CD4-positive, alpha-beta T cell treated with Interleukin-17A for 4 hours (primary cell): ENCODE measurements around the gene CUEDC2.

Experiments
- DNase-seq: peaks from one replicate; pipeline ENCODE4 v3.0.0-alpha.2; 2020; ENCODE audit warnings: mixed read lengths

The CUEDC2 gene, protein sequence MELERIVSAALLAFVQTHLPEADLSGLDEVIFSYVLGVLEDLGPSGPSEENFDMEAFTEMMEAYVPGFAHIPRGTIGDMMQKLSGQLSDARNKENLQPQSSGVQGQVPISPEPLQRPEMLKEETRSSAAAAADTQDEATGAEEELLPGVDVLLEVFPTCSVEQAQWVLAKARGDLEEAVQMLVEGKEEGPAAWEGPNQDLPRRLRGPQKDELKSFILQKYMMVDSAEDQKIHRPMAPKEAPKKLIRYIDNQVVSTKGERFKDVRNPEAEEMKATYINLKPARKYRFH

DNA sequence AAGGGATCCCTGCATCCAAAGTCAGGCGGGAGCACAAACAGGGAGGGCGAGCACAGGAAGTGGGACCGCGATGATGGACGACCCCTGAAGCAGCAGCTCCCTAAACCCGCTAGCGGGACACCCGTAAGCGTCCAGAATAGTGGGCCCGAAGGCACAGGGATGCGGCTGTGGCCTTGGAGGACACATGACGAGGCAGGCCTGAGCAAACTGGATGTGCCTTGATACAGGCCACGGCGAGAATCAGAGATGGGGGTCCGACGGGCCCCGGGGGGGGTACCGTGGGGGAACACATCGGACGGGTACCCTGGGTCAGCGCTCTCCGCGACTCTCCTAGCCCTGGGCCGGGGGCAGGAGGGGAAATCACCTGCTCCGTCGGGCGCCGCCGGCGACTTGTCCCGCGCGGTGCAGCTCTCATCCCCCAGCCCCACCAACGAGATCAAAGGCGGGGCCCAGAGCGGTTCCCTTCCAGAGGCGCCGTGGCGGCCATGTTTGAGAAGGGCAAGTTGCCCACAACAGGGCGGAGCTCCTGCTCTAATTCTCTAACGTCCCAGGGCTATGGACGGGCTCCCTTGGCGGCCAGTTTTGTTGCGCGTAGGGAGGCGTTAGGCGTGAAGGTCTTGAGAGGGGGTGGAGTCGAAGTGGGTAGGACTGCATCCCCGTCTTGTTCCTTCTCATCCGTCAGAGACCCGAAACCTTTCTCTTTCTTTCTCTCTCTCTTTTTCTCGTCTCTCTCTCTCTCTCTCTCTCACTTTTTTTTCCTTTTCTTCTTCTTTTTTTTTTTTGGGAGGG is at the start of gene CUEDC2:
Gene CUEDC2 (minus strand): TSS at position 413 of the 789 bp plus-strand sequence. CDS start 7,386 bp downstream, outside the sequence.
- peak; percentile 96 for DNase-seq

DNA sequence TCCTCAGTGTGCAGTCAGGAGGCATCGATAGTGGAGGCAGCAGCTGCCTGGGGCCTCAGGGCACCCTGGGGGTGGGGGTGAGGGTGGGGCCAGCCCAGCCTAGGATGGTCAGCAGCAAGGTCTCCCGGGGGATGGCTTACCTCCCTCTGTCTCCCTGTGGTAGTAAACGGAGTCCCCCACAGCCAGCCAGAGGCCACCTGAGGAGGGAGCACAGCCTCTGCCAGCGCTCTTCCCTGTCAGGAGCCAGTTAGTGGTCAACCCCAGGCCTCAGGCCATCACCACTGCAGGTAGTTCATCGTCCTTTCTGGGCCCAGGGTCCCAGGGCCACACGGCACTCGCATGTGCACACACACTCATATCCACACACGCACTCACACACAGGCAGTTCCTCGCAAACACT is 48.0 kb upstream of the CUEDC2 start:
- DNase-seq: no peak

DNA sequence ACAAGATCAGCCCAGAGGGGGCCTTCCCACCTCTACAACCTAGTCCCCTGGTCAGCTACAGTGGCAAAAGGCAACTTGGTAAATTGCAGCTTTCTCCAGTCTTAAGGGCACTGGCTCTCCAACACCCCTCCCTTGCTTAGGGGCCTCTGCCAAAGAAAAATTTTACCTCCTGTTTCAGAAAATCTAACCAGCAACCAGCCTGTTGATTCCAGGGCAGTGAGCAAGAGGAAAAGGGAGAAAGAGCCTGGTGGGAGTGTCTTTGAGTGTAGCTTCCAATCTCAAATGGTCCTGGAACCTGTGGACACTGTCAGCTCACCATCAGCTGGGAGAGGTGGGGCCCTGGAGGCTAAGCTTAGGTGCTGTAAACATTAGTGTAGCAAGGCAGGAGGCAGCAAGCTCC is 47.3 kb upstream of the CUEDC2 start:
- DNase-seq: no peak

DNA sequence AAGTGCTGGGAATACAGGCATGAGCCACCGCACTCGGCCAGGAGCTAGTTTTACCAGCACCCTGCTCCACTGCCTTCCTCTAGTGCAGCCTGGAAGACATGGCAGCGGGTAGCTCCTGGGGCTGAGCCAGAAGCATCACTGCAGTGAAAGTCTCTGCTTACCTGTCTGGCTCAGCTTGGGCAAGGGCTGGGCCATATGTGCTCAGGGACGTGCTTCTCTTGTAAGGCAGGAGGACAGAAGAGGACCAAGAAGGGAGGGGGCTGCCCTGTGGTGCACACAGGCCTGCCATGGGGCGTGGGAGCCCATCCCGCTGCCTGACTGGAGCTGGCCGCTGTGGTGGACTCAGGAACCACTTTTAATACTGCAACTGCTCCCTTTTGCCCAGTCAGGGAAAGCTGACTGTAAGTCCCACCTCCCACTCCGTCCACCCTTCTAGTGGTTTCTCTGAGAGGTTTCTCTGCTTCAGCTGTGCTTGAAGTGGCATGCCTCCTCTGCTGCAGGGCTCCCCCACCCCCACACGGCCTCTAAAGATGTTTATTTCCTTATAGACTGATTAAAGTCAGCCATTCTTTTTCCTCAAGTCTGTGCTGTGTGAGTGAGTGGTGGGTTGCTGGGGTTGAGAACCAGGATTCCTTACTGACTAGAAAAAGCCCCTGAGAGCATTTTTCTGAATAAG is 44.2 kb upstream of the CUEDC2 start:
- DNase-seq: peak; percentile 37

DNA sequence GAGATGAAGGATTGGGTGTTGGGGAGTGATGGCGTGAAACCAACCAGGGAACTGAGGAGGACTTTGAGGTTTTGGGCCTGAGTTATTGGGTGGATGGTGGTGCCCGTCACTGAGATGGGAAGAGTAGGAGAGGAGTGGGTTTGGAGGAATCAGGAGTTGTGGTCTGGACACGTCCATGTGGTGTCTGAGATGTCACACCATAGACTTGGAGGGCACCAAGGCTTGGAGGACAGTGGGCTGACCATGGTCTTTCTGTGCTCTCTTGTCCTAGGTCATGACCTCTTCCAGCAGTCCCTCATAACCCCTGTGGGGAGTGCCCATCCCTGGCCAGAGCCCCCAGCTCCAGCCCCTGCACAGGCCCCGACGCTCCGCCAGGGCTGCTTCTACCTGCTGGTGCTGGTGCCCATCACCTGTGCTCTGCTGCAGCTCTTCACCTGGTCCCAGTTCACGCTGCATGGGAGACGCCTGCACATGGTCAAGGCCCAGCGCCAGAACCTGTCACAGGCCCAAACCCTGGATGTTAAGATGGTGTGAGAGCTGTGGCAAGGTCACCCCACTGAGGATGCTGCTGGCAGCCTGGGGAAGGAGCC is 43.2 kb upstream of the CUEDC2 start:
- no peak for DNase-seq

DNA sequence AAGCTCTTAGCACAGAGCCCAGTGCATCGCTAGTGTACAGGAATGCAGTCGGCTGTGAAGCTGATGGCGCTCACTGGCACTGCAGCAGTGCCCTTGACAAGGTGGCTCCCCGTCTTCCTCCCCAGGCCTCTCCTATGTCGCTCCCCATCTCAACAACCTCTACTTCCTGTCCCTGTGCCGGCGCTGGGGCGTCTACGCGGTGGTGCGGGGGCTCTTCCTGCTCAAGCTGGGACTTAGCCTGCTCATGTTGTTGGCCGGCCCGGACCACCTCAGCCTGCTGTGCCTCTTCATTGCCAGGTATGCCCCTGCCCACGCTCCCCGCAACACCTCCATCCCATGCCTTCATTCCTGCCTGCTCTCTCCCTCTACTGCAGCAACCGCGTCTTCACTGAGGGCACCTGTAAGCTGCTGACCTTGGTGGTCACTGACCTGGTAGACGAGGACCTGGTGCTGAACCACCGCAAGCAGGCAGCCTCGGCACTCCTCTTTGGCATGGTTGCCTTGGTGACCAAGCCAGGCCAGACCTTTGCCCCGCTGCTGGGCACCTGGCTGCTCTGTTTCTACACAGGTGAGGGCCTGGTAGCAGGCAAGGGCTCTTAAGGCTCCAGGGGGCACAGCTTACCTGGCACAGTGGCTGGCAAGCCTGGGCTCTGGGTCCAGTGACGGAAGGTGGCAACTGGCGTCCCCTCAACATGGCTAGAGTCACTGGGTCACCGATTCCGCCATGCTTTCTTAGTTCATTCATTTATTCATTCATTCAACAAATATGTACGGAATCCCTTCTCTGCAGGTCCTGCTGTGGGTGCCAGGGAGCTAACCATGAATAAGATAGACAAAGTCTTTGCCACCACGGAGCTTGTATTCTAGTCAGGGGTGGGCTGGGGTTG is 41.3 kb upstream of the CUEDC2 start:
- peak; percentile 64 for DNase-seq

DNA sequence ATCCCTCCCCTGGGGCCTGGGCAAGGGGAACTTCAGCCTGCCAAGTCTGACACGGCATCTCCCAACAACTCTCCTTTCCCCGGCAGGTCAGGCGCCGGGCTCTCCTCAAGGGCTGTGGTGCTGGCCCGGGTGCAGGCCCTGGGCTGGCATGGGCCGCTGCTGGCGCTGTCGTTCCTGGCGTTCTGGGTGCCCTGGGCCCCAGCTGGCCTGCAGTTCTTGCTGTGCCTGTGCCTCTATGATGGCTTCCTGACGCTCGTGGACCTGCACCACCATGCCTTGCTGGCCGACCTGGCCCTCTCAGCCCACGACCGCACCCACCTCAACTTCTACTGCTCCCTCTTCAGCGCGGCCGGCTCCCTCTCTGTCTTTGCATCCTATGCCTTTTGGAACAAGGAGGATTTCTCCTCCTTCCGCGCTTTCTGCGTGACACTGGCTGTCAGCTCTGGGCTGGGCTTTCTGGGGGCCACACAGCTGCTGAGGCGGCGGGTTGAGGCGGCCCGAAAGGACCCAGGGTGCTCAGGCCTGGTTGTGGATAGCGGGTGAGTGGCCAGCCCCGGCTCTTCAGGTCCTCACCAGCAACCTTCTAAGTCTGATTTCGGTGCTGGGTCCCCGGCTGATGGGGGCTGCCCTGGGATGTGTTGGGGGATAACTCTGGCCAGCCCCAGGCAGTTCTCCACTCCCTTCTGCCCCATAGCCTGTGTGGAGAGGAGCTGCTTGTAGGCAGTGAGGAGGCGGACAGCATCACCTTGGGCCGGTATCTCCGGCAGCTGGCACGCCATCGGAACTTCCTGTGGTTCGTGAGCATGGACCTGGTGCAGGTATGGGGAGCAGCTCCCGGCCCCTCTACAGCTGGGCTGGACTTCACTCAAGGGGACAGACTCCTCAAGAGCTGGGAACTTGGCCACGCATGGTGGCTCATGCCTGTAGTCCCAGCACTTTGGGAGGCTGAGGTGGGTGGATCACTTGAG is 38.5 kb upstream of the CUEDC2 start:
- no peak for DNase-seq

DNA sequence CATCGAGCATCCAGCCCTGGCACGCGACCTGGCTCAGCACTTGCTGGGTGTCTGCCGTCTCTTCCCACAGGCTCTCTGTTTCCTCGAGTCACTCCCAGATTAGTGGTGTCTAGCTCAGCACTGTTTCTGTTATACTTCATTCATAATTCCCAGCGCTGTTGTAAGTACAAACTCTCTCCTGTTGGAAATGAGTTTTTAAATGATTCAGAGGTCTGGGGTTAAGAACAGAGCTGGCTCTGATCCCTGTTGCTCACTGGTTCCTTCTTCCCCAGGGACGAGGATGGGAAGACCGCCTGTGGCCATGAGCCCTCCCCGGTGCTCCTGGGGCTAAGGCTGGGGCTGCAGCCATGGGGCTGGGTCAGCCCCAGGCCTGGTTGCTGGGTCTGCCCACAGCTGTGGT is 36.3 kb upstream of the CUEDC2 start:
- DNase-seq: no peak

DNA sequence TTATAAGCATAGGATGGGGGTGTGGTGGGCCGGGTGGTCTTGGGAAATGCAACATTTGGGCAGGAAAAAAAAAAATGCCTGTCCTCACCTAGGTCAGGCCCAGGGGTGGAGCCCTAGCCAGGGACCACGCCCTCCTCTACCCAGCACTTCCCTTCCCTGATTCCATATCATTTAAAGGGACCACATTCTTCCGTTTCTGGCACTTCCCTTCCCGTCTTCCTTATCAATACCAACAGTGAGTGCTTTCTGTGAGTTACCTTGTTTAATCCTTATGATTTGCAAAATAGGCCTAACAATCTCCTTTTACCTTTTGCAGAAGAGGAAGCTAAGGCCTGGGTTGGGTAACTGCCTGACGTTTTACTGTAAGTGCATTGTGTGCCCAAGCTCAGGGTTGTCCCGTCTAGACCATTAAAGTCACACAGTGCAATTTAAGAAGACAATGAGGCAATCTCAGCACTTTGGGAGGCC is 35.6 kb upstream of the CUEDC2 start:
- no peak for DNase-seq

DNA sequence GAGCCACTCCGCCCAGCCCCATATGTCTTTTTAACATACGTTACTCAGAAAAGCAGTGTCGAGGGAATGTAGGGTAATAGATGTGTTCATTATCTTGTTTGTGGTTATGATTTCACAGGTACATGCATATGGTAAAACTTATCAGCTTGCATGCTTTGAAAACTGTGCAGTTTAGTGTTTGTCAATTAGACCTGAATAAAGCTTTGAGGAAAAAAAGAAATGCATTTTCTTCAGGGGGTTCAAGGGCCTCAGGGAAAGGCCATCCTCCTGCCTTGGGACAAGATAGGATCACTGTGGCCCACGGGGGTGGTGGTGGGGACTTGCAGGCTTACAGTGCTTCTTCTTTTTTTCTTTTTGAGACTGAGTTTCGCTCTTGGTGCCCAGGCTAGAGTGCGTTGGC is 34.9 kb upstream of the CUEDC2 start:
- no peak for DNase-seq

DNA sequence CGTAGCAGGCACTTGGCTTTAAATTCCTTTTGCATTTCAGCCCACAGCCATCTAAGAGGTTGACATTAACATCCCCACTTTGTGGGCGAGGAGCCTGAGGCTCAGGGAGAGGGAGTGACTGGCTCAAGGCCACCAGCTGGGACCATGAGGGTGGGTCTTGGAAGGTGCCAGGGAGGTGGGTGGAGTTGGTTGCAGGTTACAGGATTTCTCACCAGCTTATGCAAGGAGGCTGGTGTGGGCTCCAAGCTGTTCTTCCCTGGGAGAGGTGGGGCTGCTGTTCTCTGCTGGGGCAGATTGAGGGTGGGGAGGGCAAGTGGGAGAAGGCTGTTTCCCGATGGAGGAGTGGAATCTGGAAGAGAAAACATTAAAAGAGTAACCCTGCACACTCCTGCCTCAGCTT is 33.1 kb upstream of the CUEDC2 start:
- DNase-seq: no peak

DNA sequence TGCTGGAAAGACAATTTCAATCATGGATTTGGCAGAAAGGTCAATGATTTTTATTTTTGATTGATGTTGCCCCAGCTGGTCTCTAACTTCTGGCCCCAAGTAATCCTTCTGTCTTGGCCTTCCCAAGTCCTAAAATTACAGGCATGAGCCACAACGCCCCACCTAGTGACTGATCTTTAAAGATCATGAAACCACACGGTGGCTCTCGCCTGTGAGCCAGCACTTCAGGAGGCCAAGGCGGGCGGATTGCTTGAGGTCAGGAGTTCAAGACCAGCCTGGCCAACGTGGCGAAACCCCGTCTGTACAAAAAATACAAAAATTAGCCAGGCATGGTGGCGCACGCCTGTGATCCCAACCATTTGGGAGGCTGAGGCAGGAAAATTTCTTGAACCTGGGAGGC is 31.6 kb upstream of the CUEDC2 start:
- DNase-seq: no peak

DNA sequence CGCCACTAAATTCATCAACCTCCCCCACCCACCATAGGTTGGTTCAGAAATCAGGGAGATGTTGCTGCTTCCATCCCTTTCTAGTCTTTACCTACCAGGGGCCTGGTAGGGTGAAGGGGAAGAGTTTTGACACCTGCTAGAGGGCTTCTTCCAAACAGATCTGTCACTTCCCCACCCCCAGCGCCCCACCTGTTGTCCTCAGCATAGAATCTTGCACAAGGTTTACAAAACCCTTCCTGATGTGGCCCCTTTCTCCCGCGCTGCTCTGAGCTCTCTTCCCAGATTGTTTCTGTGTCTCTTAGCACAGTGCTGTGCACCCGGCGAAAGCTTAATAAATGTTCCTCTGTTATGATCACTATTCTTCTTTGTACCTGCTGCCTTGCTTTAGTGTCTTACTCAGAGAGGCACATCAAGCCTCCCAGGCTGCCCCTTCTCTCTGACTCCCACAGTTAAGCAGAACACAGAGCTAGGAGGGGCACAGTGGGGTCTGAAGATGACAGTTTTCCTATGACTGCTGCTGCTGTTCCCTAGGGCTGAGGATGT is 30.2 kb upstream of the CUEDC2 start:
- no peak for DNase-seq

DNA sequence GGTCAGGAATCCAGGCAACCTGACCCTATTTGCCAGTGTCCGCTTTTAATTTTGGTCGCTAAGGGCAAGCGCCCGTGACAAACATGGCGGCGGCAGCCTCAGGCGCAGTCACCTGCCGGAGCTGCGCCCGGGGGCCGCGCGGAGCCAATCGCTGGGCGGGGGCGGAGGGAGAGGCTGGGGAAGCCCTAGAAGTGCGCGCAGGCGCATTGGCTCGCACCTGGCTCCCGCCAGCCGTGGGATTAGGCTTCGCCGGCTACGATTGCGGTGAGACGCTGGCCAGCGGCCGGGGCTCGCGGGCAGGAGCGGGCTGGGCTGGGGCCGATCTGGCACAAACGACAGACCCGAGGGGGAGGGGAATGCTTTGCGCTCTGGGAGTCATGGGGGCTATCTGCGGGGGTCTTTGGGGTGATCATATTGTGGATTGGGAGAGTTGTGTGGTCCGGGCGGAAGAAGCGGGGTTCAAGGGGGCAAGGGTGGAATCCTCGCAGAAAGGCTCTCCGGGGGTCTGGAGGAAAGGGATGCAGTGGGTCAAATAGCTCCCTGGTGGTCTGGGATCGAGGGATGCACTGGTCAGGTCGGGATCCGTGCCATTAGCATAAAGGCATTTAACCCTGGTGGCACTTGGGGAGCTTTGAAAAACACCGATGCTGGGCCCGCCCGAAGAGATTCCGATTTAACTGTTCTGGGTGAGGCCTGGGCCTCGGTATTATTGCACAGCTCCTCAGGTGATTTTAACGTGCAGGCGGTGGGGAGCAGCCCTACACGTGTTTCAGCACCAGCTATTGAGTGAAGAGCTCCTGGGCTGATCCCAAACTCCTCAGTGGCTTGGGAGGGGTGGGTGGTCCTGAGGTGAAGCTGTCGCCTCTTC is 29.0 kb upstream of the CUEDC2 start:
- DNase-seq: peak; percentile 96

DNA sequence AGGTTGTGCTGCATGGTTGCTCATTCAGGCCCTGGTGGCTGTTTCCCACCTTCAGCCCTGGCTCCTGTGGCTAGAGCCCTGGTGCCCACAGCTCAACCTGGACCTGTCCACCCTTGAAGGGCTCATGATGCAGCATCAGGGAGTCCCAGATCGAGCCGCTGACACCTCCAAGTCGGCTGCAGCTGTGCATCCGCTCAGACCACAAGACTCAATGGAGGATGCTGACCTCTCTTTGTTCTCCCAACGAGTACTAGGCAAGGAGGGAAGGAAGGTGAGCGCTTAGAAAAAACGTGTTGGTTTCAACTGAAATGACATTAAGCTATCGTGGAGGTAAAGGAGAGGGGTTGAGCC is 28.4 kb upstream of the CUEDC2 start:
- peak; percentile 25 for DNase-seq

DNA sequence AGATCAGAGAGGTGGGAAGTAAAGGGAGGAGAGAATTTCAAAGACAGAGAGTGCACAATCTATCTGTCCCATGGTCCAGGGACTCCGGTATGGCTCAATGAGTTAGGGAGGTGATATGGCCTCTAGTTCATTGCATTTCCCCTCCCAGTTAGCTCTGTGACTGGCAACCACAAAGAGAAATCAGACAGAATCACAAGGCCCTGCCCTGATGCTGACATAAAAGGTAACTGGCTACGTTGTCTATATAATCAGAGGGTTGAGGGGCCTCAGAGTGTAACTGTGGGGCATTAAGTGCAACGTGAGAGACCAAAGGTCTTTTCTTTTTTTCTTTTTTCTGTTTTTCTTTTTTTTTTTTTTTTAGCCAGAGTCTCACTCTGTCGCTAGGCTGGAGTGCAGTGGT is 26.3 kb upstream of the CUEDC2 start:
- DNase-seq: no peak

DNA sequence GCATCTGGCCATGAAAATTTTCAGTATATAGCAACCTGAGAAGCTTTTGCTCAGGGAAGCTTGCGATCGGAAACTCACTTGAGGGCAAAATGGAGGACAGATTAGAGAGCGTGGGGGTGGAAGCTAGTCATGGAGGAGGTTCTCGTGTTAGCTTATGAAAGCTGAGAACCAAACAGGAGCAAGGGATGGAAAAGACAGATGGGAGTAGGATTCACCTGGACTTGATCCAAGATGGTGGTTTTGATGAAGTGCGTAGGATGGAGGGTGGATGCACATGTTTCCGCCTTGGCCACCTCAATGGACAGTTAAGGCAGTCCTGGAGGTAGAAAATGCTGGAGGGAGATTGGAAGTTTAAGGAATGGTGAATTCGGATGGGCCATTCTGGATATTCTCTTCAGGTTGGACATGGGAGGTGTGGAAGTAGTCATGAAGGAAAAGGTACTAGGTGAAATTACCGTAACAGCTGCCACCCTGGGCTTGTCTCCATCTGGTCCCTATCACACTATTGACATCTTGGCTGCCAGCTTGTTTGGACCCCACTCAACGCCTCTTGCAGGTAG is 25.3 kb upstream of the CUEDC2 start:
- no peak for DNase-seq

DNA sequence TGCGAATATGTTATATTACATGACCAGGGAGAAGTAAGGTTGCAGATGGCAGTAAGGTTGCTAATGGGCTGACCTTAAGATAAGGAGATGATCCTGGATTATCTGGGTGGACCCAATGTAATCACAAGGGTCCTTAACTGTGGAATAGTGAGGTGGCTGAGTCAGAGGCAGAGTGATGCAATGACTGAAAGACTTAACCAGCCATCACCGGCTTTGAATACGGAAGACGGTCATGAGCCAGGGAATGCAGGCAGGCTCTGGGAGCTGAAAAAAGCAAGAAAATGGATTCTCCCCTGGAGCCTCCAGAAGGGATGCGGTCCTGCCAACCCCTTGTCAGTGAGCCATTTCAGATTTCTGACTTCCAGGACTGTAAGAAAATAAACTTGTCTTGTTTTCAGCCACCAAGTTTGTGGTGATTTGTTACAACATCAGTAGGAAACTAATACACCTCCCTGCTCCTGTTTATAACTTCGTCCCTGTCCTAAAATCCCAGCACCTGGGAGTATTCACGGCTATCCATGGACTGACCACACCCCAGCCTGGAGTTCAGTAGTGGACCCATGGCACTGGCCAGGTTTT is 23.6 kb upstream of the CUEDC2 start:
- no peak for DNase-seq
